Globus pallidus (tissue), 1 donor: ENCODE data around the gene DCHS2.

ENCODE experiments used
- DNase-seq: peaks from one replicate; pipeline ENCODE4 v3.0.0-alpha.2; 2015; ENCODE audit warnings: low spot score

The DCHS2 gene

GRCh38 chr4:154390324-154390723, 101.3 kb downstream of the DCHS2 start:
- DNase-seq, result no peak

GRCh38 chr4:154389148-154389547, 102.5 kb downstream of the DCHS2 start:
- no peak for DNase-seq

- DNase-seq, result no peak
Observed at GRCh38 chr4:154384012-154384411, 107.6 kb downstream of the DCHS2 start.

DNA sequence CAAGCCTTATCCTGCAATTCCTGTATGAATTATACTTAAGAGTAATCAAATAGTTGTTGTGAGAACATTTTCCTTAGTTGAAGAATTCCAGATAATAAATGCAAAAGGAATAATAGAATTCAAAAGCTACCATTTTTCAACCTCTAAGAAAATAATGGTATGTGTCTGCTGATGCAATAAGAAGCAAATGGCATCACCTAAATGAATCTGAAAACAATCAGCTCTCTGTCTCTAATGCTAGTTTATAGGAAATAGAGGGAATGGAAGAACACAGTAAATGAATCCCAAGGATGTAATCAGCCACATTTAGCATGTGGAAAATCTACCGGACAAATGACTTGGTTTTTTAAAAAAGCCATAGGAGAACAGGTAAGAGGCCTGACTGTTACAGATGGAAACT, 115.1 kb downstream of the DCHS2 start:
- no peak for DNase-seq

DNA sequence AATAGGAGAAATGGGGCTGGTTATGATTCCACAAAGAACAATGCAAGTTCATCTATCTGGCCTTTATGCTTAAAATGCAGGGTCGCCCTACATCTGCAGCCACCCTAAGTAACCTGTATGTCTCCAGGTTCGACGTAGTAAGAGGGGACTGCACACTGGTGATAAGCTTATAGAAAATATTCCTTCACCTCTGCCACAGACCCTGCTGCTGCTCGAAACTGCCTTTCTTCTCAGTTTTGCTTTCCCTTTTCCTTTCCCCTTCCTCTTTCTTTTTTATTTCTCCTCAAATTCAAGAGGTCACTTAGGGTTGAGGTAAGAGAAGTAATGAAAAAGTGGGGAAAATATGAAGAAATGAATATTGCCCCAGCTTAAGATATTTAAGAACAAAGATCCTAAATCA, 123.5 kb downstream of the DCHS2 start:
- DNase-seq, result no peak

DNA sequence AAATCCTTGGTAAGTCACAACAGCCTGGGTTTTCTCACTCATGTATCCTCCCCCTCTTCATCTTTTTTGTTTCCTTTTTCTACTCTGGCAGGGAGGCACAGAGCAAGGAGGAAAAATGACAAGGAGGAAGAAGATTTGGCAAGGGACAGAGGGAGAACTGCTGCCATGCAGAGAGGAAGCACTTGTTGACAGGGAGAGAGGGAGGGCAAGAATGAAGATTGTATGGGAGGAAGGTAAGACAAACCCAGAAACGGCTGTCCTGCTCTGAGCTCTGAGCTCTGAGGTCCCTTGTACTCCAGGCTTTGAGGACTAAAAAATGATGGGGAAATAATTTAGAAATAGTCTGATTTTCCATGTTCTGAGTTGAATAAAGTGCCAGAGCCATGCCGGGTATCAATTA, 123.9 kb downstream of the DCHS2 start:
- no peak for DNase-seq

- DNase-seq, result no peak
Observed at GRCh38 chr4:154366956-154367355, 124.6 kb downstream of the DCHS2 start.

DNA sequence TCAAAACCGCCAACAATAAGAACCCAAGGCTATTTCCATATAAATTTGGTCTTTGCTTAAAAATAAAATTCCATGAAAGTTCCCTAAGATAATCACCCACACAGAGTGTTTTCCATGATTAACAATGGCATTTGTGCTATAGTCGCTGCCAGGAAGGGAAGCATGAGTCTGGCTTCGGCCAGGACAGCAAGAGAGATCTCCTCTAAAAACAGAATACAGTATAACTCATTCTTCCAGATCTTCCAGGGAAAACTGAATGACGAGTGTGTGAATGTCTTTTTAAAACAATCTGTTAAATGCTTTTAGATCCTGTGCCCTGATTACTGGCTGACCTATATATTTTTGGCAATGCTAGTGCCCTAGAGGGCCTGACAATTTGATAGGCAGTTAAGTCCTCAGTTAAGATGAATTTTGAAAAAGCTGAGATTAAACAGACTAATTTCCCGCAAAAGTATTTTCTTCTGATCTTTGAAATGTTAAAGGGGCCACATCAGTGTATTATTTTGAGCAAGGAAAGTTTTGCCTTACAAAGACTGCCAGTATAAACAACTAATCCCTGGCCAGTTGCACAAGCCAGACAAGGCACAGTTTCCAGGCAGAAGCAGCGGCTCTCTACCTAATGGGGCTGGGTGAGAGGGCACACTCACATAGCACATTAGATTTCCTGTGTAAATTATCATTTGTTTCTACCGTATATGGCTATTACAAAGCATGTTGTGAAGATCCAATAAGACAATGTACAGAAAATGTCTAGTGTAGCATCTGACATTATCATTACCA, 127.3 kb downstream of the DCHS2 start:
- DNase-seq, result no peak

DNA sequence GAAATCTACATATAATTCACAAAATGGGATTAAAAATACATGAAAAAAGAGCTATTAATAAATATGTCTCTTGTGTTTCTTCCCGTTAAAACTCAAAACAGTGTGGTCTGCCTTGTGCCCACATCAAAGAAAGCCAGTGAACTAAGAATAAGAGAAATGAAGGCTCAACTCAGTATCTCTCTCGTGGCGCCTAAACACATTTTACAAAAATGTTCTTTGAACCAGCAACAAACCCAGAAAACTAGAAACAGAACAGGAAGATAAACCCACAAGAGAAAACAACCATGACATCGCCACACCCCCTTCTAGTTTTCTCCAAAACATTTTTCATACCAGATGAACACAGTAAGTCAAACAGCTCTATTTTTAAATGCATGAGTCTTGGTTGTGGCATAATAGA, 130.1 kb downstream of the DCHS2 start:
- DNase-seq, result no peak

DNA sequence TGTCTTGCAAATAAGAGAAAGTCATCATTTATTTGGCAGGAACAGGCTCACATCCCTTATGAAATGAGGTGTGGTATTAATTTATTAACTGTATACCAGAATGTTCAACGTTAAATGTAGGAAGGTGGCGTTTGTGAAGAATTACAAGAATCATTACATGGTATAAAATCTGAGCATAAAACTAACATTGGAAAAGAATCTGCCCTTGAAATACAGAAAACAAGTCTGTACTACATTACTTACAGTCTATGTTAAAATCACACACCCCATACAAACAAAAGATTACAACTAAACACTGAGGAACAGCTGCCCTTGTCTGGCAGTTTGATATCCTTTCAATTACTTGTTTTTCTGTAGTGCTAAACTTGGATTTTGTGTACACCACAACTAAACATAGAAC, 131.1 kb downstream of the DCHS2 start:
- DNase-seq, result no peak

- DNase-seq, result no peak
Observed at GRCh38 chr4:154354883-154355282, 136.7 kb downstream of the DCHS2 start.

DNA sequence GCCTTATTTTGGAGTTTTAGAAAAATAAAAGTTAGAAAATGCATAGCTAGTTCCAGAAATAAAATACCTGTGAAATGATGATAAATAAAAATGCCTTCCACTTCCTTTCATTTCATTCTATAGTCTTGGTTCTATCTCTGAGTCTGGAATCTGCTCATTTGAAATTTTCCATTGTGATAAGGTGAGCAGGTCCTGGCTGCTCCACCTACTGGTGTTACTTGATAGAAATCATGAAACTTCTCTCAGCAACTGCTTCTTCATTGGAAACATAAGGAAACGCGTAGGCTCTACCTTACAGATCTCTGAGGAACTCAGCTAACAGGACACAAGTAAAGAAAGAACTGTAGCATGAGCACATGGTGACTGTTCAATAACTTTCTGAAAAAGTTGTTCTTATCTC, 141.8 kb downstream of the DCHS2 start:
- DNase-seq, result no peak

DNA sequence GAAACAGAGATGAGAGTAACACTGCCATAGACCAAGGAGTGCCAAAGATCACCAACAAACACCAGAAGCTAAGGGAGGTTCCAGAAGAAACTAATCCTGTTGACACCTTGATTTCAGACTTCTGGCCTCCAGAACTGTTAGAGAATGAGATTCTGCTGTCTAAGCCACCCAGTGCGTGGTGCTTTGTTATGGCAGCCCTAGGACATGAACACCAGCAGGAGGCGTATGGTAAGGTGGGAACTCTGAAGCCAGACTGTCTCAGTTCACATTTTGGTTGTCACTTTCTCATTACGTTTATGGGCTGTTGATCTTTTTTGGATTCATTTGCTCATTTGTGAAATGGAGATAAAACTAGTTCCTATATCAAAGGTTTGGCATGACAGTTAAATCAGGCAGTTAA, 142.9 kb downstream of the DCHS2 start:
- no peak for DNase-seq

DNA sequence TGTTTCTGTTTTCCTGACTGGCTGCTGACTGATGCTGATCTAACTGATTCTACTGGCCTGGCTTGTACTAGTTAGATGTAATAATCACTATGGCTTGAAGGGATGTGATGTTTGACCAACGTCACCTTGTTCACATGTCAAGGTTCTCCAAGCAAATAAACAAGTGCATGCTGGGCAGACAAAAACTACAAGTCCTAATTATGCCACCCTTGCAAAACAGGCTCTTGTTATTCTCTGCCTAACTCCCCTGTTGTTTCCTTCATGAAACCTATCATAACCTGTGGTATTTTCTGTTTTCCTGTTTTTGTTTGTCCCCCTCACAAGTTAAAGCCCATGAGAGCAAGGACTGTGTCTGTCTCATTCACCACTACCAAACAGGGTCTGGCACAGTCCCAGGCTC, 146.2 kb downstream of the DCHS2 start:
- no peak for DNase-seq

GRCh38 chr4:154344686-154345085, 146.9 kb downstream of the DCHS2 start:
- DNase-seq, result no peak

GRCh38 chr4:154343651-154344050, 147.9 kb downstream of the DCHS2 start:
- DNase-seq, result no peak

DNA sequence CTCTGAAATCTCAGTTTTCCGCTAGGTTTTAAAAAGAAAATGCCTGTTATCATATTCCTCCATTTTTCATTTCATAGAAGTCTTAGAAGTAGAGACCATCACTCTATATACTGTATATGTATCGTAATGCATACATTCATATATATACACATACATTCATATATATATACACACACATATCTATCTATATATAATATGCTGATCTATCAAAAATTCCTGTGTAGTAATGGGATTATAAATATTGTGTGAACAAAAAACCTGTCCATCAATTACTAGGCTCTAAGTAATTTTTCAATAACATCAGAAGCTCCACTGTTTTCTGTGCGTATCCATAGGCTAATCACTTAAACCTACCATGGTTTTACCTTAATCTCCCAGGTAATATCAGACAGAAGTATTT, 150.2 kb downstream of the DCHS2 start:
- DNase-seq, result no peak

DNA sequence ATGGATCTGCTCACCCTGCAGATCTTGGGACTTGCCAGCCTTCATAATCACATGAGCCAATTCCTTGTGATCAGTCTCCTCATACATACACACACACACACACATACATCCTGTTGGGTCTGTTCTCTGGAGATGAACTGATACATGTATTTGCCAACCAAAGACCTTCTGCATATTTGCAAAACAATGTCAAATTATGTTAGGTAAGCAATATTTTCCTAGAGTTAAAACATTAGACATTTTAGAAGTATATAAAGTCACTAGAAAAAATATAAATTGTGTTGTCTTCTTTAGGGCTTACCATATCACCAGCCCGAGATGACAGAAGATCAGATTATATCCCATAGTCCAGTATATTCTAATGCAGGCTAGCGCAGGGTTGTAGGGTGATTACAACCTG, 156.0 kb downstream of the DCHS2 start:
- no peak for DNase-seq

DNA sequence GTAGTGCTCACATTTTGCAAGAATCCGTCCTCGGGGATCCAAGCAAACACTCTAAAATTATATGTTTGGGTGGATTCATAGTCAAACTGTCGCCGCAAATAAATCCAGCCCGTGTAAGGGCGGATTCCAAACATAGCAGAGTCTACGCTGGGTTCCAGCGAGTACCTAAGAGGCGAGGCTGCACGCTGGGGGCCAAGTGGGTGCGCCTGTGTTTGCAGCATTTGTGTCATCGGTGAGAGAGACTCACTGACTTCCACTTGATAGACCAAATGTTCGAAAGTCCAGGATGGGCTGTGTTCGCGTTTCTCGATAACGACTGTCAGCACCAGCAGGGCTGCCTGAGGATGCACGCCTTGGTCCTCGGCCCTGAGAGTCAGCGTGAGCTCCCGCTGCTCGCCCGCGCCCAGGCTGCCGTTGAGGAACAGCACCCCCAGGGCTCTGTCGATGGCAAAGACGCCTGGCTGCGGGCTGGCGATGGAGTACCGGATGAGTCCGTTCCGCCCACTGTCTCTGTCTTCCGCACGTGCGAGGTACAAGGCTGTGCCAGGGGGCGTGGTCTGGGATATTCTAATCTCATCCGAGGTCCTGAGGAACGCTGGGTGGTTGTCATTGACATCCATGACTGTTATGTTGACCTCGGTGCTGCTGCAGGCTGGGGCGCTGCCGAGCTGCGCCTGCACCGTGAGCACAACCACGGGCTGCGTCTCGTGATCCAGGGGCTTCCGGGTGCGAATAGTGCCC, 158.7 kb downstream of the DCHS2 start:
- peak; percentile 38 for DNase-seq

- no peak for DNase-seq
Observed at GRCh38 chr4:154329939-154330338, 161.7 kb downstream of the DCHS2 start.

DNA sequence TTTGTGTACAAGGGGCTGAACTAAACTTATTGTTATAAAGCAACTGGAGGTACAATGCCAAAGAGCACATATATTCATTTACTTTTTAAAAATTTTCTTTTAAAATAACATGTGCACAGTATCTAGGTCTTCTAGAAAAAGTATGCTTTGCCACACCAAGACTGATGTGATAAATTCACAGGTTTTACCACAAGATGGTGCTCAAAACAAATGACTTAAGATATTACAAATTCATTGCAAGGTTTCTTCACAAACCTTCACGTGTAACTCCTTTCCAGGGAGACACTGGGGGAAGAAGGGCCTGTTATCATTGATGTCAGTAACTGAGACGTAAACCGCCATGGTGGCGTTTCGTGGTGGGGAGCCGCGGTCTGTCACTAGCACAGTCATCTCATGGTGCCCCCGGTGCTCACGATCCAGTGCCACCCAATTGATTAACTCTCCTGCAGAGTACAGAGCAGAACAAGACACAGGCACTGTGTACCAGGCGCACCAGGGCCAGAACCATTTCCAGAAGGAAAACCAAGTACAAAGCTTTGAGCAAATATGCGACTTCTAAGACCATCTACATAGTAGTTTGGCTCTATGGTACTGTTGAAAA, 162.2 kb downstream of the DCHS2 start:
- no peak for DNase-seq

- no peak for DNase-seq
Observed at GRCh38 chr4:154328030-154328429, 163.6 kb downstream of the DCHS2 start.

DNA sequence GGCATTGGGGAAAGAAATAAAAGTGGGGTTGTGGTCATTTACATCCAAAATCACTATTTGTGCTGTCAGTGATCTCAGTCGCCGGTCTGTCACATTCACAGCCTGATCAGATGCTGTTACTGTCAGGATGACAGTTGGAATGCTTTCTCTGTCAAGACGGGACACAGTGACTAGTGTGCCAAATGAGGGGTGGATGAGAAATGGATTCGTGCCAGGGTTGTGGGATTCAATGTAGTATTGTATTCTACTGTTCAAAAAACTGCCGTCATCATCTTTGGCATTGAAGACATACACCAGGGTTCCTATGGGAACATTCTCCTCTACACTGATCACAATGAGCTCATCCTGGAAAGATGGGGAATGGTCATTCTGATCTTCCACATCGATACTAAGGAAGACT, 171.1 kb downstream of the DCHS2 start:
- DNase-seq, result no peak
